Upper lobe of left lung (tissue), 6 donors: ENCODE results near the gene SMIM10. TPM values are rescaled to one million over a fixed set of nuclear protein-coding genes. Genes with fewer than 3 reads are reported as not detected.

ENCODE experiments used
- ATAC-seq, 2 donors: fragments of 200-7000 bp; cut with Tn5 transposase; one replicate each; pipeline ENCODE4 v1.9.1; 2022; ENCODE audit warnings: mild to moderate bottlenecking in 2 of 2, moderate library complexity in 2 of 2; ENCODE audit not compliant: low FRiP score in 2 of 2
- DNase-seq, 2 donors: peaks; one replicate each; pipeline ENCODE4 v3.0.0-alpha.2; 2019 to 2020
- H3K27ac ChIP-seq, 4 donors: fragments of 200-600 bp; sonication (generic); one replicate each; pipeline ENCODE4 v1.5.1; 2016 to 2019
- H3K27me3 ChIP-seq, 4 donors: fragments of 200-600 bp; sonication (generic); one replicate each; pipeline ENCODE4 v1.5.1; 2017 to 2019
- H3K36me3 ChIP-seq, 4 donors: fragments of 200-600 bp; sonication (generic); one replicate each; pipeline ENCODE4 v1.5.1; 2016 to 2019
- H3K4me1 ChIP-seq, 4 donors: fragments of 200-600 bp; sonication (generic); one replicate each; pipeline ENCODE4 v1.5.1; 2018 to 2019
- H3K4me3 ChIP-seq, 4 donors: fragments of 200-600 bp; sonication (generic); one replicate each; pipeline ENCODE4 v1.5.1; 2017 to 2019; ENCODE audit warnings: mild to moderate bottlenecking in 2 of 4, moderate library complexity in 1 of 4
- H3K9me3 ChIP-seq, 4 donors: fragments of 200-600 bp; sonication (generic); one replicate each; pipeline ENCODE4 v1.5.1; 2018 to 2019
- EP300 ChIP-seq, 4 donors: sonication (generic); formaldehyde crosslinking; IDR thresholded peaks; one replicate each; pipeline ENCODE4 v1.5.1; 2017; ENCODE audit warnings: antibody characterized with exemption in 4 of 4, control low read depth in 2 of 4
- POLR2A ChIP-seq, 4 donors: fragments of 450-650 bp; IDR thresholded peaks; one replicate each; pipeline ENCODE4 v1.5.1; 2016 to 2017; ENCODE audit warnings: antibody characterized with exemption in 4 of 4, mild to moderate bottlenecking in 2 of 4
- POLR2AphosphoS5 ChIP-seq, 2 donors: sonication (generic); formaldehyde crosslinking; IDR thresholded peaks; one replicate each; pipeline ENCODE4 v1.5.1; 2017; ENCODE audit warnings: antibody characterized with exemption in 2 of 2
- WGBS, 2 donors: methylation state at CpG; one replicate each; pipeline ENCODE4 v1.1.5; 2017 to 2018; 5-methylcytosine and 5-hydroxymethylcytosine counted together
- total RNA-seq, 6 donors: library from RNA; depleted of rRNA in 4 of 6; stranded (reverse); fragments of >200 nt in 4 of 6; gene quantifications; one replicate each; pipeline versions ENCODE4 v1.1.0 to v1.2.1, GENCODE V29; 2016 to 2021
- TF ChIP-seq, protein P1 (sequence below), 6 experiments: fragments of 450-650 bp in 4 of 6; fragments of 200-600 bp in 2 of 6; sonication (generic) in 2 of 6; IDR thresholded peaks; one replicate each; pipeline ENCODE4 v1.5.1; 2016 to 2019; ENCODE audit warnings: antibody characterized with exemption in 6 of 6
- donor health status: DM: no; HTN: no; CAD: no; lungs with moderate emphysema.
- donor health status: DM: no; HTN: yes; CAD: no; lungs with severe emphysema.

Gene SMIM10
- total RNA-seq, 6 donors from 2014 or later: 0.44 to 5.6 (median 2.3) TPM; not detected in 1

DNA sequence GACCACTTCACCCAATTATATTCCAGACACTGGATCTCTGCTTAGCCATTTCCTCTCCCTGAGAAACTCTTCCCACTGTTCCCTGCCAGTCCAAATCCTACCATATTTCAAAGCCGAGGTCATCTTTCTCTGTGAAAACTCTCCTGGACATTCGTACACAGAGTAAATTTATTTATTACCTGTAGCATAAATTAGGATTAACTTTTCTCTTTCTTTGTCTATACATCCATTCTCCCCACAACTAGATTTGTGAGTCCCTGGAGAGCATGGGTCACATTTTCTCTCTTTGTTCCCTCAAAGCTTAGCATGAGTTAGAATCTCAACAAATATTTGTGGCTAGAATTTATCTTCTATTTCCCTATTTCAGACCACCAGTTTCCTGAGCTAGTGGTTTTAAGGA is 27.8 kb upstream of the SMIM10 start:
- 60 to 62% methylated on average over 2 of the region's 2 CpGs for WGBS, 2 donors
- no peak overlapping the region for H3K4me3 ChIP-seq
- no peak for DNase-seq
- no peak overlapping the region for H3K27ac ChIP-seq
- no peaks in the 10 kb centered on the region for H3K4me1 ChIP-seq
- ATAC-seq: no peak
- TF ChIP-seq EP300 (IDR thresholded peaks at IDR 0.05): no peak
- TF ChIP-seq POLR2A (IDR thresholded peaks at IDR 0.05): no peak
- no peak for TF ChIP-seq POLR2AphosphoS5 (IDR thresholded peaks at IDR 0.05)
- TF ChIP-seq, protein P1, sequence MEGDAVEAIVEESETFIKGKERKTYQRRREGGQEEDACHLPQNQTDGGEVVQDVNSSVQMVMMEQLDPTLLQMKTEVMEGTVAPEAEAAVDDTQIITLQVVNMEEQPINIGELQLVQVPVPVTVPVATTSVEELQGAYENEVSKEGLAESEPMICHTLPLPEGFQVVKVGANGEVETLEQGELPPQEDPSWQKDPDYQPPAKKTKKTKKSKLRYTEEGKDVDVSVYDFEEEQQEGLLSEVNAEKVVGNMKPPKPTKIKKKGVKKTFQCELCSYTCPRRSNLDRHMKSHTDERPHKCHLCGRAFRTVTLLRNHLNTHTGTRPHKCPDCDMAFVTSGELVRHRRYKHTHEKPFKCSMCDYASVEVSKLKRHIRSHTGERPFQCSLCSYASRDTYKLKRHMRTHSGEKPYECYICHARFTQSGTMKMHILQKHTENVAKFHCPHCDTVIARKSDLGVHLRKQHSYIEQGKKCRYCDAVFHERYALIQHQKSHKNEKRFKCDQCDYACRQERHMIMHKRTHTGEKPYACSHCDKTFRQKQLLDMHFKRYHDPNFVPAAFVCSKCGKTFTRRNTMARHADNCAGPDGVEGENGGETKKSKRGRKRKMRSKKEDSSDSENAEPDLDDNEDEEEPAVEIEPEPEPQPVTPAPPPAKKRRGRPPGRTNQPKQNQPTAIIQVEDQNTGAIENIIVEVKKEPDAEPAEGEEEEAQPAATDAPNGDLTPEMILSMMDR (IDR thresholded peaks at IDR 0.05): no peak
- H3K27me3 ChIP-seq: no peaks in the 10 kb centered on the region
- no peaks in the 10 kb centered on the region for H3K36me3 ChIP-seq
- H3K9me3 ChIP-seq: no peaks in the 10 kb centered on the region

DNA sequence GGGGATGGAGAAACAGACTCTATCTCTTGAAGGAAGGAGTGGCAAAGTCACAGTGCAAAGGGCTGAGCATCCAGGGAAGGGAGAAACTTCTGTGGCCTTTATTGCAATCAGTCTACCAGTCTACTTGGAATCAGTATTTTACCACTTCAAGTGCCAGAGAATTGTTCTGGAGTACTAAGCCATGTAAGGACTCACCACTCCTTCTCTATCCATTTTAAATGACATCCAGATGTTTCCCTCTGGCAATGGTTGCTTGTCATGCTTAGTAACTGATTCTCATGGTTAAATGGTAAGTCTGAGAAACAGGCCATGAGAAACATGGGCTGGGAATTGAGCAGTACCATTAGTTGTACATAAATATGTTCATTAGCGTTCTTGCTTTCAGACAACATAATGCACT is 21.1 kb upstream of the SMIM10 start:
- DNase-seq (no peak), ATAC-seq (peak in 1 of 2 donors; percentile 39)
- Histone ChIP-seq H3K4me3 (no peak overlapping the region), H3K36me3 (no peaks in the 10 kb centered on the region), H3K9me3 (no peaks in the 10 kb centered on the region), H3K27ac (no peak overlapping the region), H3K27me3 (no peaks in the 10 kb centered on the region), H3K4me1 (no peaks in the 10 kb centered on the region)
- WGBS, 2 donors: 78 to 91% methylated on average over 1 of the region's 1 CpG
- no peak for TF ChIP-seq POLR2AphosphoS5 (IDR thresholded peaks at IDR 0.05)
- TF ChIP-seq, protein P1 (IDR thresholded peaks at IDR 0.05): no peak
- TF ChIP-seq EP300 (IDR thresholded peaks at IDR 0.05): no peak
- no peak for TF ChIP-seq POLR2A (IDR thresholded peaks at IDR 0.05)

DNA sequence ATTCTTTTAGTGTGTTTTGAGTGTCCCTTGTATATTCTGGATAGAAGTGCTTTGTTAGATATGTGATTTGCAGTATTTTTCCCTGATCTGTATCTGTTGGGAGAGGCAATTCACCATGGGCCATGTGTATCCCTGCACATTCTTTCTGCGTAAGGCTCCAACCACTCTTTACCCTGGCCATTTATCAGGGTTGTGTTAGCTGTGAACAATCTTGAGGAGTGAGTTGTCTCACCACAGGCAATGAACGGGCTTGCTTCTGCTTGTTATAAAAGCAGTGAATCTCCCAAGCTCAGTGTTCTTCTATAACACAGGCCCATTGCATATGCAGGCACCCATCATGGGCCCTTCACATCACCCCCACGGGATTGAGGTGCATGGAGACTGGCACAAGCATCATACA is 18.9 kb upstream of the SMIM10 start:
- Histone ChIP-seq H3K36me3 (no peaks in the 10 kb centered on the region), H3K27me3 (no peaks in the 10 kb centered on the region), H3K27ac (no peak overlapping the region), H3K9me3 (no peaks in the 10 kb centered on the region), H3K4me3 (no peak overlapping the region), H3K4me1 (no peaks in the 10 kb centered on the region)
- TF ChIP-seq EP300 (IDR thresholded peaks at IDR 0.05) (no peak), POLR2AphosphoS5 (IDR thresholded peaks at IDR 0.05) (no peak), POLR2A (IDR thresholded peaks at IDR 0.05) (no peak)
- TF ChIP-seq, protein P1 (IDR thresholded peaks at IDR 0.05): no peak
- 53 to 93% methylated on average over 3 of the region's 3 CpGs for WGBS, 2 donors
- ATAC-seq (no peak), DNase-seq (no peak)

GRCh38 chrX:134975516-134975915 is 15.3 kb upstream of the SMIM10 start:
- Histone ChIP-seq H3K4me1 (no peaks in the 10 kb centered on the region), H3K27ac (no peak overlapping the region), H3K36me3 (no peaks in the 10 kb centered on the region), H3K27me3 (no peaks in the 10 kb centered on the region), H3K4me3 (no peak overlapping the region), H3K9me3 (no peaks in the 10 kb centered on the region)
- WGBS, 2 donors: 92% methylated on average over 1 of the region's 1 CpG; no CpG with 5 or more reads in 1 of the 2 donors
- TF ChIP-seq EP300 (IDR thresholded peaks at IDR 0.05): no peak
- TF ChIP-seq POLR2A (IDR thresholded peaks at IDR 0.05): no peak
- TF ChIP-seq POLR2AphosphoS5 (IDR thresholded peaks at IDR 0.05): no peak
- TF ChIP-seq, protein P1 (IDR thresholded peaks at IDR 0.05): no peak
- DNase-seq: no peak
- no peak for ATAC-seq

GRCh38 chrX:134981910-134982309 is 8.9 kb upstream of the SMIM10 start:
- ATAC-seq (no peak), DNase-seq (no peak)
- Histone ChIP-seq H3K9me3 (no peaks in the 10 kb centered on the region), H3K27ac (no peak overlapping the region), H3K27me3 (no peaks in the 10 kb centered on the region), H3K36me3 (no peaks in the 10 kb centered on the region), H3K4me3 (no peak overlapping the region), H3K4me1 (no peaks in the 10 kb centered on the region)
- TF ChIP-seq, protein P1 (IDR thresholded peaks at IDR 0.05): no peak
- 71 to 80% methylated on average over 3 of the region's 3 CpGs for WGBS, 2 donors
